H9 (cell line): ENCODE measurements around the gene ANO2. TPM values are rescaled to one million over a fixed set of nuclear protein-coding genes. Genes with fewer than 3 reads are reported as not detected.

Source experiments
- DNase-seq: peaks from one replicate; pipeline ENCODE4 v3.0.0-alpha.2; 2017
- H2AFZ ChIP-seq: one replicate; pipeline ENCODE4 v1.6.1; 2013; ENCODE audit warnings: mild to moderate bottlenecking, low read length, control low read depth, moderate library complexity
- H2AK5ac ChIP-seq: 2 replicates; pipeline ENCODE4 v1.6.1; 2013; ENCODE audit warnings: low read length, control low read depth, mixed read lengths; ENCODE audit not compliant: insufficient read length
- H2BK120ac ChIP-seq: one replicate; pipeline ENCODE4 v1.6.1; 2013; ENCODE audit warnings: low read depth, mild to moderate bottlenecking, low read length, control low read depth, inconsistent platforms; ENCODE audit not compliant: poor library complexity, severe bottlenecking
- H2BK12ac ChIP-seq: 2 replicates; pipeline ENCODE4 v1.6.1; 2013; ENCODE audit warnings: low read length, control low read depth, mixed read lengths, low read depth; ENCODE audit not compliant: insufficient read length
- H2BK15ac ChIP-seq: 2 replicates; pipeline ENCODE4 v1.6.1; 2013; ENCODE audit warnings: low read depth, low read length, control low read depth
- H2BK20ac ChIP-seq: one replicate; pipeline ENCODE4 v1.6.1; 2013; ENCODE audit warnings: low read depth, mild to moderate bottlenecking, low read length, control low read depth, inconsistent platforms; ENCODE audit not compliant: poor library complexity, severe bottlenecking
- H2BK5ac ChIP-seq: 2 replicates; pipeline ENCODE4 v1.6.1; 2013; ENCODE audit warnings: low read length, control low read depth, mixed read lengths; ENCODE audit not compliant: insufficient read length
- H3K14ac ChIP-seq: 2 replicates; pipeline ENCODE4 v1.6.1; 2013; ENCODE audit warnings: low read length, control low read depth; ENCODE audit not compliant: insufficient read depth
- H3K18ac ChIP-seq: 2 replicates; pipeline ENCODE4 v1.6.1; 2013; ENCODE audit warnings: low read depth, mild to moderate bottlenecking, mixed read lengths, low read length, control low read depth; ENCODE audit not compliant: insufficient read length
- H3K23ac ChIP-seq: 2 replicates; pipeline ENCODE4 v1.6.1; 2013; ENCODE audit warnings: low read length, control low read depth, mixed read lengths, low read depth; ENCODE audit not compliant: insufficient read length
- H3K23me2 ChIP-seq: 2 replicates; pipeline ENCODE4 v1.6.1; 2013; ENCODE audit warnings: low read depth, mild to moderate bottlenecking, mixed read lengths, low read length, control low read depth; ENCODE audit not compliant: insufficient read length, poor library complexity, severe bottlenecking
- H3K27ac ChIP-seq: 2 replicates; pipeline ENCODE4 v1.5.1; 2013; ENCODE audit warnings: low read length, control low read depth, mixed read lengths, low read depth; ENCODE audit not compliant: insufficient read length
- H3K27me3 ChIP-seq: 2 replicates; pipeline ENCODE4 v1.6.1; 2013; ENCODE audit warnings: low read length, control low read depth, inconsistent platforms; ENCODE audit not compliant: insufficient read depth
- H3K4ac ChIP-seq: 2 replicates; pipeline ENCODE4 v1.6.1; 2013; ENCODE audit warnings: low read depth, mild to moderate bottlenecking, control low read depth, inconsistent platforms, low read length, moderate library complexity
- H3K4me1 ChIP-seq: 2 replicates; pipeline ENCODE4 v1.6.1; 2013; ENCODE audit warnings: low read length, control low read depth, inconsistent platforms; ENCODE audit not compliant: insufficient read depth
- H3K4me2 ChIP-seq: 2 replicates; pipeline ENCODE4 v1.6.1; 2013; ENCODE audit warnings: low read length, control low read depth, mixed read lengths; ENCODE audit not compliant: insufficient read length, insufficient read depth
- H3K56ac ChIP-seq: 2 replicates; pipeline ENCODE4 v1.6.1; 2013; ENCODE audit warnings: low read depth, mild to moderate bottlenecking, mixed read lengths, low read length, control low read depth; ENCODE audit not compliant: insufficient read length
- H3K79me1 ChIP-seq: 2 replicates; pipeline ENCODE4 v1.6.1; 2013; ENCODE audit warnings: low read depth, mild to moderate bottlenecking, moderate library complexity, low read length, control low read depth, inconsistent platforms; ENCODE audit not compliant: insufficient read depth, poor library complexity, severe bottlenecking
- H3K79me2 ChIP-seq: 2 replicates; pipeline ENCODE4 v1.6.1; 2013; ENCODE audit warnings: low read length, control low read depth, inconsistent platforms; ENCODE audit not compliant: insufficient read depth
- H3K9ac ChIP-seq: 2 replicates; pipeline ENCODE4 v1.6.1; 2013; ENCODE audit warnings: low read length, control low read depth, mixed read lengths; ENCODE audit not compliant: insufficient read length; ENCODE audit errors: extremely low read depth
- H3K9me3 ChIP-seq: one replicate; pipeline ENCODE4 v1.6.1; 2013; ENCODE audit warnings: low read depth, low read length, inconsistent platforms; ENCODE audit not compliant: control insufficient read depth
- H3T11ph ChIP-seq: one replicate; pipeline ENCODE4 v1.6.1; 2013; ENCODE audit warnings: mild to moderate bottlenecking, low read length, control low read depth, inconsistent platforms
- H4K20me1 ChIP-seq: one replicate; pipeline ENCODE4 v1.6.1; 2013; ENCODE audit not compliant: control insufficient read depth, insufficient read length, insufficient read depth
- H4K5ac ChIP-seq: 2 replicates; pipeline ENCODE4 v1.6.1; 2013; ENCODE audit warnings: low read depth, mild to moderate bottlenecking, mixed read lengths, low read length, control low read depth; ENCODE audit not compliant: insufficient read length
- H4K8ac ChIP-seq: replicated peaks from 2 replicates; pipeline ENCODE4 v1.6.1; 2013; ENCODE audit warnings: low read length, control low read depth, mixed read lengths, low read depth; ENCODE audit not compliant: insufficient read length
- H4K91ac ChIP-seq: 2 replicates; pipeline ENCODE4 v1.6.1; 2013; ENCODE audit warnings: low read depth, mild to moderate bottlenecking, moderate library complexity, mixed read lengths, low read length, control low read depth; ENCODE audit not compliant: insufficient read length
- H3K27ac Mint-ChIP-seq, 3 experiments: 2 replicates in 2 of 3; 3 replicates in 1 of 3; pipeline ENCODE4 v1.8.0; 2020 to 2021; ENCODE audit warnings: mixed read lengths in 3 of 3, mild to moderate bottlenecking in 1 of 3, moderate library complexity in 1 of 3
- H3K27me3 Mint-ChIP-seq: 2 replicates; pipeline ENCODE4 v1.8.0; 2021; ENCODE audit warnings: low read depth, mild to moderate bottlenecking, moderate library complexity, mixed read lengths
- H3K36me3 Mint-ChIP-seq, 3 experiments: 2 replicates in 2 of 3; 3 replicates in 1 of 3; pipeline ENCODE4 v1.8.0; 2020 to 2021; ENCODE audit warnings: low read depth in 3 of 3, mixed read lengths in 3 of 3; ENCODE audit not compliant: insufficient read depth in 1 of 3
- H3K4me1 Mint-ChIP-seq, 2 experiments: 2 replicates each; pipeline ENCODE4 v1.8.0; 2020; ENCODE audit warnings: mixed read lengths in 2 of 2
- H3K4me3 Mint-ChIP-seq, 2 experiments: 2 replicates in 1 of 2; 3 replicates in 1 of 2; pipeline ENCODE4 v1.8.0; 2020 to 2021; ENCODE audit warnings: mild to moderate bottlenecking in 2 of 2, mixed read lengths in 2 of 2, moderate library complexity in 1 of 2
- H3K9me3 Mint-ChIP-seq, 2 experiments: 2 replicates in 1 of 2; 3 replicates in 1 of 2; pipeline ENCODE4 v1.8.0; 2020; ENCODE audit warnings: mild to moderate bottlenecking in 2 of 2, mixed read lengths in 2 of 2, moderate library complexity in 1 of 2
- WGBS: extraction: QIAGEN DNeasy Blood & Tissue Kit; methylation state at CpG from one replicate; pipeline ENCODE4 v1.1.7; 2013; ENCODE audit warnings: missing lambda C conversion rate, low lambda C conversion rate, mixed read lengths; ENCODE audit not compliant: insufficient read length; ENCODE audit errors: extremely low coverage; 5-methylcytosine and 5-hydroxymethylcytosine counted together
- total RNA-seq: library from RNA; stranded (reverse); gene quantifications from 2 replicates; pipeline ENCODE4 v1.2.1, GENCODE V29; 2021
- TF ChIP-seq, protein P1 (sequence below): fragments of 200-600 bp; sonication (generic); conservative IDR thresholded peaks from 3 replicates; pipeline ENCODE4 v1.8.0; 2021; ENCODE audit warnings: antibody characterized with exemption, mild to moderate bottlenecking

ANO2 gene
- total RNA-seq, 1 experiment from 2014 or later = 3.8 TPM

- Mint-ChIP-seq H3K27me3 (no peaks in the 10 kb centered on the region), H3K27ac (no peak overlapping the region), H3K4me1 (no peaks in the 10 kb centered on the region), H3K9me3 (no peaks in the 10 kb centered on the region; a peak in 1 of 5 replicates), H3K36me3 (no peaks in the 10 kb centered on the region), H3K4me3 (no peak overlapping the region)
- Histone ChIP-seq H3K79me1 (no peaks in the 10 kb centered on the region), H2BK12ac (no peak overlapping the region), H3K27me3 (no peaks in the 10 kb centered on the region), H4K5ac (no peak overlapping the region), H3K9me3 (no peaks in the 10 kb centered on the region), H4K91ac (no peak overlapping the region), H2BK120ac (no peak overlapping the region), H3K79me2 (no peaks in the 10 kb centered on the region), H2BK20ac (no peak overlapping the region), H3K9ac (no peak overlapping the region), H3K23me2 (no peaks in the 10 kb centered on the region), H3K4me1 (no peaks in the 10 kb centered on the region), H4K8ac (no peak overlapping the region), H3K4ac (no peak overlapping the region), H3K23ac (peak overlapping the region; percentile 26), H3K18ac (no peak overlapping the region), H2AFZ (no peak overlapping the region), H3T11ph (no peak overlapping the region), H3K27ac (no peak overlapping the region), H3K4me2 (no peak overlapping the region), H2AK5ac (no peak overlapping the region), H2BK15ac (no peak overlapping the region), H2BK5ac (no peak overlapping the region), H4K20me1 (no peaks in the 10 kb centered on the region), H3K56ac (no peak overlapping the region), H3K14ac (no peak overlapping the region)
- DNase-seq = peak; percentile 84
- WGBS = 99% methylated on average over 5 of the region's 14 CpGs
- TF ChIP-seq, protein P1, sequence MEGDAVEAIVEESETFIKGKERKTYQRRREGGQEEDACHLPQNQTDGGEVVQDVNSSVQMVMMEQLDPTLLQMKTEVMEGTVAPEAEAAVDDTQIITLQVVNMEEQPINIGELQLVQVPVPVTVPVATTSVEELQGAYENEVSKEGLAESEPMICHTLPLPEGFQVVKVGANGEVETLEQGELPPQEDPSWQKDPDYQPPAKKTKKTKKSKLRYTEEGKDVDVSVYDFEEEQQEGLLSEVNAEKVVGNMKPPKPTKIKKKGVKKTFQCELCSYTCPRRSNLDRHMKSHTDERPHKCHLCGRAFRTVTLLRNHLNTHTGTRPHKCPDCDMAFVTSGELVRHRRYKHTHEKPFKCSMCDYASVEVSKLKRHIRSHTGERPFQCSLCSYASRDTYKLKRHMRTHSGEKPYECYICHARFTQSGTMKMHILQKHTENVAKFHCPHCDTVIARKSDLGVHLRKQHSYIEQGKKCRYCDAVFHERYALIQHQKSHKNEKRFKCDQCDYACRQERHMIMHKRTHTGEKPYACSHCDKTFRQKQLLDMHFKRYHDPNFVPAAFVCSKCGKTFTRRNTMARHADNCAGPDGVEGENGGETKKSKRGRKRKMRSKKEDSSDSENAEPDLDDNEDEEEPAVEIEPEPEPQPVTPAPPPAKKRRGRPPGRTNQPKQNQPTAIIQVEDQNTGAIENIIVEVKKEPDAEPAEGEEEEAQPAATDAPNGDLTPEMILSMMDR = peak; percentile 93
Observed at GRCh38 chr12:5796171-5796958, 148.7 kb downstream of the ANO2 start.
